Thoracic aorta (tissue), 2 donors: ENCODE data around the gene PKIB. TPM values are rescaled to one million over a fixed set of nuclear protein-coding genes. Genes with fewer than 3 reads are reported as not detected.
"Not testable (repeated sequence)": the region's sequence is repeated elsewhere in the genome, so short reads cannot be mapped to it uniquely, and the experiment has no call there.

Experiments
- ATAC-seq: fragments of 150-250 bp; one replicate; pipeline ENCODE4 v1.8.0; 2017; ENCODE audit warnings: low read depth; ENCODE audit not compliant: insufficient number of reproducible peaks, low FRiP score
- DNase-seq: peaks from one replicate; pipeline ENCODE4 v3.0.0-alpha.2; 2020; ENCODE audit warnings: low spot score
- H3K27ac ChIP-seq, 2 donors: fragments of 200-600 bp; sonication (generic); 1 replicate in 1 of 2; 2 replicates in 1 of 2; pipeline ENCODE4 v1.5.1; 2016; ENCODE audit warnings: mild to moderate bottlenecking in 2 of 2, moderate library complexity in 2 of 2
- H3K27me3 ChIP-seq: fragments of 200-600 bp; sonication (generic); replicated peaks from 2 replicates; pipeline ENCODE4 v1.6.0; 2016; ENCODE audit warnings: mild to moderate bottlenecking; ENCODE audit not compliant: insufficient read depth
- H3K36me3 ChIP-seq: fragments of 200-600 bp; sonication (generic); one replicate; pipeline ENCODE4 v1.5.1; 2016
- H3K4me1 ChIP-seq, 2 donors: fragments of 200-600 bp; sonication (generic); 1 replicate in 1 of 2; 2 replicates in 1 of 2; pipeline versions ENCODE4 v1.5.1 to v1.6.0; 2016; ENCODE audit warnings: low read depth in 2 of 2, mild to moderate bottlenecking in 1 of 2; ENCODE audit not compliant: control insufficient read depth in 1 of 2
- H3K4me3 ChIP-seq: fragments of 200-600 bp; sonication (generic); 2 replicates; pipeline ENCODE4 v1.5.1; 2016; ENCODE audit warnings: mild to moderate bottlenecking
- H3K9me3 ChIP-seq: fragments of 200-600 bp; sonication (generic); 2 replicates; pipeline ENCODE4 v1.5.1; 2016
- total RNA-seq, 2 donors: library from RNA; depleted of rRNA; stranded (reverse); fragments of >200 nt; gene quantifications; one replicate each; pipeline versions ENCODE4 v1.1.0 to v1.2.3, GENCODE V29; 2016
- TF ChIP-seq, protein P1 (sequence below): fragments of 200-600 bp; sonication (generic); IDR thresholded peaks from one replicate; pipeline ENCODE4 v1.5.1; 2019; ENCODE audit warnings: antibody characterized with exemption

The PKIB gene
- total RNA-seq, 2 donors from 2014 or later: 0.81 to 6.0 TPM

DNA sequence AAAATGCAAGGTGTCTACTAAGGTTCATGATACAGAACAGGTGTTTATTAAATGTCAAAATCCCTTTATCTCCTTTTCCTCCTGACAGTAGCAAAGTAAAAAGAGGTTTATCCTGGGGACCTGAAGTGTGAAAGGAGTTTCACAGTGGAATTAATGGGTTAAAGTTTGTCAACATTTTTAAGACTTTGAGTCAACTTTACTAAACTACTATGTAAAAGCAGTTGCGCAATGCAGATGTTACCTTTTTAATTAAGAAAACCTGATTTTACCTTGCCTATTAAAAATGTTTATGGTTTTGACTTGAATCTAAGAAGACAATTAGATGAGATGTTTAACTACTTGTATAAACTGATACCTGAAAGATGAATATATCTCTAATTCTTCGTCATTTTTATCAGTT lies 14.6 kb downstream of the PKIB start:
- Histone ChIP-seq H3K36me3 (no peaks in the 10 kb centered on the region), H3K27ac (no peak overlapping the region), H3K4me3 (no peak overlapping the region), H3K9me3 (no peaks in the 10 kb centered on the region), H3K27me3 (no peaks in the 10 kb centered on the region), H3K4me1 (no peaks in the 10 kb centered on the region)
- ATAC-seq: no peak
- DNase-seq: no peak
- TF ChIP-seq, protein P1, sequence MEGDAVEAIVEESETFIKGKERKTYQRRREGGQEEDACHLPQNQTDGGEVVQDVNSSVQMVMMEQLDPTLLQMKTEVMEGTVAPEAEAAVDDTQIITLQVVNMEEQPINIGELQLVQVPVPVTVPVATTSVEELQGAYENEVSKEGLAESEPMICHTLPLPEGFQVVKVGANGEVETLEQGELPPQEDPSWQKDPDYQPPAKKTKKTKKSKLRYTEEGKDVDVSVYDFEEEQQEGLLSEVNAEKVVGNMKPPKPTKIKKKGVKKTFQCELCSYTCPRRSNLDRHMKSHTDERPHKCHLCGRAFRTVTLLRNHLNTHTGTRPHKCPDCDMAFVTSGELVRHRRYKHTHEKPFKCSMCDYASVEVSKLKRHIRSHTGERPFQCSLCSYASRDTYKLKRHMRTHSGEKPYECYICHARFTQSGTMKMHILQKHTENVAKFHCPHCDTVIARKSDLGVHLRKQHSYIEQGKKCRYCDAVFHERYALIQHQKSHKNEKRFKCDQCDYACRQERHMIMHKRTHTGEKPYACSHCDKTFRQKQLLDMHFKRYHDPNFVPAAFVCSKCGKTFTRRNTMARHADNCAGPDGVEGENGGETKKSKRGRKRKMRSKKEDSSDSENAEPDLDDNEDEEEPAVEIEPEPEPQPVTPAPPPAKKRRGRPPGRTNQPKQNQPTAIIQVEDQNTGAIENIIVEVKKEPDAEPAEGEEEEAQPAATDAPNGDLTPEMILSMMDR: no peak

DNA sequence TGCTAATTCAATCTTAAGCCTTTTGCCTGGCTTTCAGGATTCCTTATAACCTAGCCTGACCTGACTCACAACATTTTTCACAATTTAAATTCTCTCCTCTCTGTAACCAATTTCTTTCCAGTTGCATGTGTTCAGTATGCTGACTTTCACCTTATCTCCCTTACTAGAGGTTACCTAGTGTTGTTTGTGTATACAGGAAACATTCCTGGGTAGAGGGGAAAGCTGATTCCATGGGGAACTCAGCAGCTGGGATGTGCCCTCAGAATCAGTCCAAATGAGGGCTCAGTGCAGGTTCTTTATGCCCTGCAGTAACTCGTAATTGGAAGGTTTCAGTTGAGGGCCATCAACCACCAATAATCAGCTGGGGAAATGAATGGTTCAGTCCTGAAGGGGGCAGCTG lies 18.5 kb downstream of the PKIB start:
- H3K4me3 ChIP-seq: no peak overlapping the region
- no peak overlapping the region for H3K27ac ChIP-seq
- H3K27me3 ChIP-seq: no peaks in the 10 kb centered on the region
- H3K4me1 ChIP-seq: no peaks in the 10 kb centered on the region
- DNase-seq: no peak
- ATAC-seq: no peak
- TF ChIP-seq, protein P1: no peak
- H3K9me3 ChIP-seq: no peaks in the 10 kb centered on the region
- no peaks in the 10 kb centered on the region for H3K36me3 ChIP-seq

DNA sequence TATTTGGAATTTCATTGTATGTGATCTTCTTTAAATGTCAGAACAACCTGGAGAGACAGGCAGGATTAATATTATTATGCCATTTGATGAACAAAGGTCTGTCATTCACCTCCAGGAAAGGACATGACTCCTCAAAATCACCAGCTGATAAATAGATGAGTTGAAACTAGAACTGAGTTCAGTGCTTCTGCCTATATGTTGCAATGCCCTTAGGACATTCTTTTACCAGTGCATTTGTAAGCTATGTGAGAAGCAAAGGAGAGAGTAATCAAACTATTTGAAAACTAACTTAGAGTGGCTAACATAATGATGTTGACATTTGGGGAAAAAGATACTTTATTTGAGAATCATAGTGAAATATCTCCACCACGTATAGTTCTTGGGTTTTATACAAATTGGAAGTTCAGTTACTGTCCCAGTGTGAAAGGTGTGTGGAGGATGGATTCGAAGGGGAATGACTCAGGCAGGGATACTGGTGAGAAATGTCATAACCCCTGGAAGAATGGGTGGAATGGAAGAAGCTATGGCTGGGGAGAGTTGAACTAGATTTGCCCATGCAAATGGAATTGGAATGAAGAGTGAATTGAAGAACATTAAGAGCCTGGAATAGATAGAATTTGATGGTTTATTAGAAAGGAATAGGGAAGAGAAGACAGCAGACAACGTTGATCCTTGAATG lies 21.5 kb downstream of the PKIB start:
- TF ChIP-seq, protein P1: no peak
- no peak overlapping the region for H3K4me3 ChIP-seq
- DNase-seq (no peak), ATAC-seq (no peak)
- no peaks in the 10 kb centered on the region for H3K9me3 ChIP-seq
- H3K4me1 ChIP-seq: no peaks in the 10 kb centered on the region
- no peaks in the 10 kb centered on the region for H3K27me3 ChIP-seq
- H3K36me3 ChIP-seq: no peaks in the 10 kb centered on the region
- no peak overlapping the region for H3K27ac ChIP-seq

DNA sequence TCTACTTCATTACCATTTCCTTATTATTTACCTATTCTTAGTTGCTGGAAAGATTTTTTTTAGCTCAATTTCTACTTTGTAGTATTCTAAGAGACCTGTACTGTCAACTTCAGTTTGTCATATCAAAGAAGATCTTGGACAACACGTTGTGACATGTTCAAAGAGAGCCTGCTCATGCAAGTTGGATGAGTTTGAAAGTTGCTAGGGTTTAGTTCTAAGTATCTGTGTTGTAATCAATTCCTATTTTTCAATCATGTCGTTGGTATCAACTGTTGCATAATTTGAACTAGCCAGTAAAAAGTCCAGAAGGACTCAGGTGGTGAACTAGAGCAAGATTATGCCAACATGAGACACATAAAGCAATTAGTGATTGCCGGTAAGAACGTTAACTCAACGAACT lies 30.2 kb downstream of the PKIB start:
- H3K27me3 ChIP-seq: no peaks in the 10 kb centered on the region
- no peak overlapping the region for H3K27ac ChIP-seq
- TF ChIP-seq, protein P1: no peak

DNA sequence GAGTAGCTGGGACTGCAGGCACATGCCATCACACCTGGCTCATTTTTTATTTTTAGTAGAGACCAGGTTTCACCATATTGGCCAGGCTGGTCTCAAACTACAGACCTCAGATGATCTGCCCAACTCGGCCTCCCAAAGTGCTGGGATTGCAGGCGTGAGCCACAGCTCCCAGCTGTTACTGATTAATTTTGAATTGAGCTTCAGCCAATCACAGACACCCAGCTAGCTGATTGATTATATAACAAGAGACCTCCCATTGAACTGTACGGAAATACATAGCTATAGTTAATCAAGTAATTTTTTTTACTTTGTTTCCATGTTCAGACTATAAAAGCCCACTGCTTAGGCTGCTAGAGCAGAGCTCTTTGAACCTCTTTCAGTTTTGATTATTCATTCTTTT lies 31.6 kb downstream of the PKIB start:
- DNase-seq: no peak
- H3K27me3 ChIP-seq: no peaks in the 10 kb centered on the region
- ATAC-seq: no peak
- H3K9me3 ChIP-seq: no peaks in the 10 kb centered on the region
- H3K27ac ChIP-seq: no peak overlapping the region
- no peaks in the 10 kb centered on the region for H3K4me1 ChIP-seq
- no peaks in the 10 kb centered on the region for H3K36me3 ChIP-seq
- H3K4me3 ChIP-seq: no peak overlapping the region
- TF ChIP-seq, protein P1: no peak

More for the DNA sequence above, 30.2 kb downstream of the PKIB start:
- H3K4me3 ChIP-seq: no peak overlapping the region
- DNase-seq: no peak
- no peaks in the 10 kb centered on the region for H3K4me1 ChIP-seq
- H3K36me3 ChIP-seq: no peaks in the 10 kb centered on the region
- no peaks in the 10 kb centered on the region for H3K9me3 ChIP-seq
- no peak for ATAC-seq

DNA sequence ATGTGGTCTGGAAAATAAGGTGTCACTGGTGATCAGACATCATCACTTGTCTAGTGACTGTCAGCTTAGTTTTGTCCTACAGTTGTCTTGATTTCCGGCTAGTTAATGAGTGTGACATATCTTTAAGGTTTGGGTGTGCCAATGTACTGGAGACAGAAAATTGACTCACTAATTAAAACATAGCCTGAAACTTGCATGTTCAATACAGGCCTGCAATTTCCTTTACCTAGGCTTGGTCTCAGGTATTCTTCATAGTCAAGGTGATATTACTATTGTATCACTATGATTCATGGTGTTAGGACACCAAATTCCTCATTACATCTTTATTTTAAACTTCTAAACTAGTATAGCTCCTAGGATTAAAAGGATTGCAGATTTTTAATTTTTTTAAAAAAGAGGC lies 32.4 kb downstream of the PKIB start:
- H3K27me3 ChIP-seq, H3K36me3 ChIP-seq, H3K4me3 ChIP-seq, H3K27ac ChIP-seq, H3K9me3 ChIP-seq, ATAC-seq, DNase-seq, H3K4me1 ChIP-seq: not testable (repeated sequence)
